ENCODE data around the gene SKAP1.

The SKAP1 gene

GRCh38 chr17:48244121-48244711 lies 185.8 kb downstream of the SKAP1 start:
- no peak overlapping the region for H3K27ac ChIP-seq
- TF ChIP-seq ZFX (IDR thresholded peaks at IDR 0.05; ENCODE audit: borderline replicate concordance) (no peak), CTCF (IDR thresholded peaks at IDR 0.05) (no peak)

GRCh38 chr17:48241770-48242497 lies 188.1 kb downstream of the SKAP1 start:
- H3K27ac ChIP-seq: no peak overlapping the region
- TF ChIP-seq CTCF (IDR thresholded peaks at IDR 0.05) (no peak), ZFX (IDR thresholded peaks at IDR 0.05; ENCODE audit: borderline replicate concordance) (no peak)

GRCh38 chr17:48241131-48241591 lies 188.9 kb downstream of the SKAP1 start:
- TF ChIP-seq ZFX (IDR thresholded peaks at IDR 0.05; ENCODE audit: borderline replicate concordance) (no peak), CTCF (IDR thresholded peaks at IDR 0.05) (no peak)
- H3K27ac ChIP-seq: no peak overlapping the region

GRCh38 chr17:48240562-48241130 lies 189.4 kb downstream of the SKAP1 start:
- TF ChIP-seq ZFX (IDR thresholded peaks at IDR 0.05; ENCODE audit: borderline replicate concordance) (no peak), CTCF (IDR thresholded peaks at IDR 0.05) (no peak)
- no peak overlapping the region for H3K27ac ChIP-seq

- no peak overlapping the region for H3K27ac ChIP-seq
- TF ChIP-seq CTCF (IDR thresholded peaks at IDR 0.05) (no peak), ZFX (IDR thresholded peaks at IDR 0.05; ENCODE audit: borderline replicate concordance) (no peak)
Measured at GRCh38 chr17:48240122-48240521, 189.9 kb downstream of the SKAP1 start.

GRCh38 chr17:48239603-48239995 lies 190.4 kb downstream of the SKAP1 start:
- no peak overlapping the region for H3K27ac ChIP-seq
- TF ChIP-seq ZFX (IDR thresholded peaks at IDR 0.05; ENCODE audit: borderline replicate concordance) (no peak), CTCF (IDR thresholded peaks at IDR 0.05) (no peak)
